ENCODE results near the gene PLPP3. TPM values are rescaled to one million over a fixed set of nuclear protein-coding genes. Genes with fewer than 3 reads are reported as not detected.
A peak's percentile ranks its signal among the peaks of the same experiment; 100 is the strongest.

PLPP3 gene
- polyA plus RNA-seq, 1 of the 3 experiments (the other 2 are of a cell fraction) = 32.2 TPM

DNA sequence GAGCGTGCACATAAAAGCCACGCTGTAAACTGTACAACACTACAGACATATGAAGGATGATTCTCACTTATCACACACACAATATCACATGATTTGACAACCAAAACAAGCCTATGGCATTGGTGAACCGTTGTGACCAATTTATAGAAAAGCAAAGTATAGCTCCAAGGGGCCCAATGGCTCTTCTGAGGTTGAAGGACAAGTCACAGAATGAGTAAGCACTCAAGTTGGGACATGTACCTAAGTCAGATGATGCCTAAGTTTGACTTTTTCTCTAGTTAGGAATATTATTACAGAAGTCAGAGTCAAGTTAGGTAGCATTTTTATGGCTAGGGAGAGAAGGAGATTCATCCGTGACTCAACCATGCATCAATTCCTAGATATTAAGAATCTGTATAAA, 45.7 kb downstream of the PLPP3 start:
- Histone ChIP-seq H3F3A (replicated peaks; ENCODE audit: insufficient read depth) (no peaks in the 10 kb centered on the region), H3K4me3 (ENCODE audit: low read depth in 2 of 2, low read length in 1 of 2) (no peak overlapping the region), H4K20me1 (ENCODE audit: insufficient read depth) (peaks cover 6% of the 10 kb centered on the region; the same call in 1 of the 2 replicates), H3K9me2 (no peaks in the 10 kb centered on the region), H3K27me3 (ENCODE audit: insufficient read depth) (no peaks in the 10 kb centered on the region), H3K9me3 (no peaks in the 10 kb centered on the region), H3K9ac (no peak overlapping the region), H3K4me2 (no peak overlapping the region), H3K4me1 (ENCODE audit: control insufficient read depth in 1 of 2, insufficient read depth in 2 of 2, low read depth in 1 of 2, low read length in 1 of 2) (peaks cover 0 to 79% of the 10 kb centered on the region in 2 experiments; a peak in 2 of 4 replicates), H3K79me2 (ENCODE audit: insufficient read depth) (0 out of 2 replicates have a peak, but pooled peaks cover 9% of the 10 kb centered on the region), H2AFZ (ENCODE audit: low read depth) (no peak overlapping the region), H3K27ac (ENCODE audit: low read depth in 2 of 2, low read length in 1 of 2) (peak overlapping the region in 1 of 2 experiments; percentile 8; a peak in 2 of 4 replicates), H3K36me3 (replicated peaks in 1 of 2; ENCODE audit: control insufficient read depth in 1 of 2, insufficient read depth in 2 of 2, low read length in 1 of 2) (peaks cover 5 to 68% of the 10 kb centered on the region in 2 experiments)
- 91% methylated on average over 4 of the region's 4 CpGs for WGBS (ENCODE audit: low lambda C conversion rate)
- POLR2A ChIA-PET = no interaction called here
- CTCF ChIA-PET = interaction anchor here (1.4 to 1.5 kb wide), 2 partner anchors 44 to 51 kb away, joined by 4 to 7 read pairs; no protein-coding TSS in a partner anchor
- DNase-seq = no peak
- no peak for TF ChIP-seq MEF2A (IDR thresholded peaks at IDR 0.05; ENCODE audit: borderline replicate concordance, low read depth)
- no peak for TF ChIP-seq MXI1 (IDR thresholded peaks at IDR 0.05; ENCODE audit: low read depth, low read length)
- TF ChIP-seq, protein P1, sequence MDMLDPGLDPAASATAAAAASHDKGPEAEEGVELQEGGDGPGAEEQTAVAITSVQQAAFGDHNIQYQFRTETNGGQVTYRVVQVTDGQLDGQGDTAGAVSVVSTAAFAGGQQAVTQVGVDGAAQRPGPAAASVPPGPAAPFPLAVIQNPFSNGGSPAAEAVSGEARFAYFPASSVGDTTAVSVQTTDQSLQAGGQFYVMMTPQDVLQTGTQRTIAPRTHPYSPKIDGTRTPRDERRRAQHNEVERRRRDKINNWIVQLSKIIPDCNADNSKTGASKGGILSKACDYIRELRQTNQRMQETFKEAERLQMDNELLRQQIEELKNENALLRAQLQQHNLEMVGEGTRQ (IDR thresholded peaks at IDR 0.05; ENCODE audit: borderline replicate concordance, low read depth, low read length) = no peak
- no peak for TF ChIP-seq GATA2 (CRISPR knock-in tag; IDR thresholded peaks at IDR 0.05)
- no peak for TF ChIP-seq FOXM1 (IDR thresholded peaks at IDR 0.05; ENCODE audit: low read depth)
- TF ChIP-seq FOXJ3 (CRISPR knock-in tag; IDR thresholded peaks at IDR 0.05) = no peak
- no peak for TF ChIP-seq GABPA (IDR thresholded peaks at IDR 0.05; ENCODE audit: low read depth)
- TF ChIP-seq, protein P2, sequence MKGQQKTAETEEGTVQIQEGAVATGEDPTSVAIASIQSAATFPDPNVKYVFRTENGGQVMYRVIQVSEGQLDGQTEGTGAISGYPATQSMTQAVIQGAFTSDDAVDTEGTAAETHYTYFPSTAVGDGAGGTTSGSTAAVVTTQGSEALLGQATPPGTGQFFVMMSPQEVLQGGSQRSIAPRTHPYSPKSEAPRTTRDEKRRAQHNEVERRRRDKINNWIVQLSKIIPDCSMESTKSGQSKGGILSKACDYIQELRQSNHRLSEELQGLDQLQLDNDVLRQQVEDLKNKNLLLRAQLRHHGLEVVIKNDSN (IDR thresholded peaks at IDR 0.05; ENCODE audit: borderline replicate concordance, low read depth) = no peak
- TF ChIP-seq, protein P3, sequence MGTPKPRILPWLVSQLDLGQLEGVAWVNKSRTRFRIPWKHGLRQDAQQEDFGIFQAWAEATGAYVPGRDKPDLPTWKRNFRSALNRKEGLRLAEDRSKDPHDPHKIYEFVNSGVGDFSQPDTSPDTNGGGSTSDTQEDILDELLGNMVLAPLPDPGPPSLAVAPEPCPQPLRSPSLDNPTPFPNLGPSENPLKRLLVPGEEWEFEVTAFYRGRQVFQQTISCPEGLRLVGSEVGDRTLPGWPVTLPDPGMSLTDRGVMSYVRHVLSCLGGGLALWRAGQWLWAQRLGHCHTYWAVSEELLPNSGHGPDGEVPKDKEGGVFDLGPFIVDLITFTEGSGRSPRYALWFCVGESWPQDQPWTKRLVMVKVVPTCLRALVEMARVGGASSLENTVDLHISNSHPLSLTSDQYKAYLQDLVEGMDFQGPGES (IDR thresholded peaks at IDR 0.05; ENCODE audit: low read depth, low read length) = no peak

DNA sequence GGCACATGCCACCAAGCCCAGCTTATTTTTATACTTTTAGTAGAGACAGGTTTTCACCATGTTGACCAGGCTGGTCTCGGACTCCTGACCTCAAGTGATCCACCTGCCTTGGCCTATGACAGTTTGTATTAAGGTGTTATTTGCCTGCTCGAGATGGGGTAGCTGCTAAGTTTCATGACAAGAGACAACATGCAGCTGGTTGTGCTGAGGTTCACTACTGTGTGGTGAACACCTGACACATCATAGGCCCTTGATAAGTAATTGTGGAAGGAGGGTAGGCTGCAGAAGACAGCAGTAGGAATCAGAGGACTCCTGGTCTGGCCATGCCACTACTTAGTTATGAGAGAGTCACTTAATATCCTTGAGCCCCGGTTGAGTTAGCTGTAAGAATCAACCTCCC, 46.2 kb downstream of the PLPP3 start:
- no peaks in the 10 kb centered on the region for H3K9me3 ChIP-seq
- no peaks in the 10 kb centered on the region for H3K27me3 ChIP-seq (ENCODE audit: insufficient read depth)
- H3K36me3 ChIP-seq (replicated peaks in 1 of 2; ENCODE audit: control insufficient read depth in 1 of 2, insufficient read depth in 2 of 2, low read length in 1 of 2) = peaks cover 5 to 70% of the 10 kb centered on the region in 2 experiments
- no peak overlapping the region for H3K4me3 ChIP-seq (ENCODE audit: low read depth in 2 of 2, low read length in 1 of 2)
- POLR2A ChIA-PET = no interaction called here
- CTCF ChIA-PET = interaction anchor here (1.4 to 1.5 kb wide), 2 partner anchors 44 to 52 kb away, joined by 4 to 7 read pairs; no protein-coding TSS in a partner anchor
- no peaks in the 10 kb centered on the region for H3F3A ChIP-seq (replicated peaks; ENCODE audit: insufficient read depth)
- no peak overlapping the region for H3K9ac ChIP-seq
- 0 out of 2 replicates have a peak, but pooled peaks cover 6% of the 10 kb centered on the region for H3K79me2 ChIP-seq (ENCODE audit: insufficient read depth)
- no peak overlapping the region for H2AFZ ChIP-seq (ENCODE audit: low read depth)
- H3K4me1 ChIP-seq (ENCODE audit: control insufficient read depth in 1 of 2, insufficient read depth in 2 of 2, low read depth in 1 of 2, low read length in 1 of 2) = peaks cover 0 to 84% of the 10 kb centered on the region in 2 experiments; a peak in 2 of 4 replicates
- H3K9me2 ChIP-seq = no peaks in the 10 kb centered on the region
- H4K20me1 ChIP-seq (ENCODE audit: insufficient read depth) = peaks cover 7% of the 10 kb centered on the region; the same call in 1 of the 2 replicates
- 100% methylated on average over 1 of the region's 3 CpGs for WGBS (ENCODE audit: low lambda C conversion rate)
- TF ChIP-seq POLR2AphosphoS5 (IDR thresholded peaks at IDR 0.05; ENCODE audit: low read depth, low read length) (no peak), CHD2 (IDR thresholded peaks at IDR 0.05; ENCODE audit: low read length, partially characterized antibody) (no peak), RAD21 (IDR thresholded peaks at IDR 0.05; ENCODE audit: low read length) (no peak), TEAD4 (IDR thresholded peaks at IDR 0.05; ENCODE audit: borderline replicate concordance, insufficient read depth) (no peak), EP300 (IDR thresholded peaks at IDR 0.05; ENCODE audit: borderline replicate concordance in 1 of 2, low read depth in 1 of 2, low read length in 1 of 2) (no peak), TAF1 (IDR thresholded peaks at IDR 0.05; ENCODE audit: borderline replicate concordance, low read depth, low read length) (no peak), SMC3 (IDR thresholded peaks at IDR 0.05; ENCODE audit: low read depth, low read length) (no peak), RXRA (IDR thresholded peaks at IDR 0.05; ENCODE audit: borderline replicate concordance, low read depth) (no peak)
- TF ChIP-seq, protein P1 (IDR thresholded peaks at IDR 0.05; ENCODE audit: borderline replicate concordance, low read depth, low read length) = no peak
- TF ChIP-seq, protein P4, sequence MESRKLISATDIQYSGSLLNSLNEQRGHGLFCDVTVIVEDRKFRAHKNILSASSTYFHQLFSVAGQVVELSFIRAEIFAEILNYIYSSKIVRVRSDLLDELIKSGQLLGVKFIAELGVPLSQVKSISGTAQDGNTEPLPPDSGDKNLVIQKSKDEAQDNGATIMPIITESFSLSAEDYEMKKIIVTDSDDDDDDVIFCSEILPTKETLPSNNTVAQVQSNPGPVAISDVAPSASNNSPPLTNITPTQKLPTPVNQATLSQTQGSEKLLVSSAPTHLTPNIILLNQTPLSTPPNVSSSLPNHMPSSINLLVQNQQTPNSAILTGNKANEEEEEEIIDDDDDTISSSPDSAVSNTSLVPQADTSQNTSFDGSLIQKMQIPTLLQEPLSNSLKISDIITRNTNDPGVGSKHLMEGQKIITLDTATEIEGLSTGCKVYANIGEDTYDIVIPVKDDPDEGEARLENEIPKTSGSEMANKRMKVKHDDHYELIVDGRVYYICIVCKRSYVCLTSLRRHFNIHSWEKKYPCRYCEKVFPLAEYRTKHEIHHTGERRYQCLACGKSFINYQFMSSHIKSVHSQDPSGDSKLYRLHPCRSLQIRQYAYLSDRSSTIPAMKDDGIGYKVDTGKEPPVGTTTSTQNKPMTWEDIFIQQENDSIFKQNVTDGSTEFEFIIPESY (IDR thresholded peaks at IDR 0.05; ENCODE audit: borderline replicate concordance, low read depth) = no peak
- TF ChIP-seq, protein P2 (IDR thresholded peaks at IDR 0.05; ENCODE audit: borderline replicate concordance, low read depth) = no peak
- TF ChIP-seq, protein P3 (IDR thresholded peaks at IDR 0.05; ENCODE audit: low read depth, low read length) = no peak
- no peak overlapping the region for H3K4me2 ChIP-seq
- DNase-seq = no peak
- H3K27ac ChIP-seq (ENCODE audit: low read depth in 2 of 2, low read length in 1 of 2) = peak overlapping the region in 1 of 2 experiments; percentile 8; a peak in 2 of 4 replicates

Data from SK-N-SH (cell line).